CD14-positive monocyte (primary cell): ENCODE results near the gene MYH10. TPM values are rescaled to one million over a fixed set of nuclear protein-coding genes. Genes with fewer than 3 reads are reported as not detected.

ENCODE experiments used
- DNase-seq, 3 donors: peaks; one replicate each; pipeline ENCODE4 v3.0.0-alpha.2; 2011 to 2022
- H2AFZ ChIP-seq: 2 replicates; pipeline ENCODE4 v1.6.0; 2012; ENCODE audit warnings: mild to moderate bottlenecking, low read depth, low read length, inconsistent platforms; ENCODE audit not compliant: insufficient read depth, poor library complexity, severe bottlenecking
- H3K27ac ChIP-seq, 2 donors: 1 replicate in 1 of 2; 2 replicates in 1 of 2; pipeline ENCODE4 v1.5.1; 2012 to 2013; ENCODE audit warnings: low read length in 2 of 2, control low read depth in 1 of 2, inconsistent platforms in 1 of 2, low read depth in 1 of 2, mild to moderate bottlenecking in 1 of 2
- H3K27me3 ChIP-seq, 2 donors: one replicate each; pipeline versions ENCODE4 v1.6.0 to v1.6.1; 2011 to 2013; ENCODE audit warnings: low read length in 2 of 2; ENCODE audit not compliant: control insufficient read depth in 2 of 2, insufficient read depth in 2 of 2
- H3K36me3 ChIP-seq, 2 donors: replicated peaks in 1 of 2; 1 replicate in 1 of 2; 2 replicates in 1 of 2; pipeline versions ENCODE4 v1.5.1 to v1.6.1; 2012 to 2013; ENCODE audit warnings: low read length in 2 of 2, control low read depth in 1 of 2, inconsistent platforms in 1 of 2, mild to moderate bottlenecking in 1 of 2; ENCODE audit not compliant: insufficient read depth in 2 of 2, control insufficient read depth in 1 of 2
- H3K4me1 ChIP-seq, 2 donors: 1 replicate in 1 of 2; 2 replicates in 1 of 2; pipeline versions ENCODE4 v1.5.1 to v1.6.1; 2012 to 2013; ENCODE audit warnings: low read length in 2 of 2, control low read depth in 1 of 2, inconsistent platforms in 1 of 2, mild to moderate bottlenecking in 1 of 2, moderate library complexity in 1 of 2; ENCODE audit not compliant: insufficient read depth in 2 of 2, control insufficient read depth in 1 of 2
- H3K4me2 ChIP-seq: replicated peaks from 2 replicates; pipeline ENCODE3; 2012; ENCODE audit warnings: low read length, moderate library complexity, mild to moderate bottlenecking; ENCODE audit not compliant: poor library complexity, severe bottlenecking; ENCODE audit errors: extremely low read depth
- H3K4me3 ChIP-seq, 3 experiments: fragments of 200-600 bp in 1 of 3; sonication (generic) in 1 of 3; replicated peaks in 1 of 3; 1 replicate in 2 of 3; 2 replicates in 1 of 3; pipeline ENCODE4 v1.5.1; 2011 to 2013; ENCODE audit warnings: low read length in 3 of 3, mild to moderate bottlenecking in 3 of 3, control low read depth in 2 of 3, low read depth in 2 of 3, inconsistent platforms in 1 of 3, moderate library complexity in 1 of 3
- H3K79me2 ChIP-seq: 2 replicates; pipeline ENCODE4 v1.6.0; 2012; ENCODE audit warnings: mild to moderate bottlenecking, control low read depth, inconsistent platforms, low read length, moderate library complexity; ENCODE audit not compliant: insufficient read depth
- H3K9ac ChIP-seq: 2 replicates; pipeline ENCODE4 v1.6.0; 2017; ENCODE audit warnings: low read length, mild to moderate bottlenecking; ENCODE audit not compliant: insufficient read depth, poor library complexity, severe bottlenecking
- H3K9me3 ChIP-seq, 2 donors: replicated peaks in 1 of 2; 1 replicate in 1 of 2; 2 replicates in 1 of 2; pipeline versions ENCODE4 v1.5.1 to v1.6.1; 2012 to 2013; ENCODE audit warnings: low read length in 2 of 2, control low read depth in 1 of 2; ENCODE audit not compliant: control insufficient read depth in 1 of 2, insufficient read depth in 1 of 2
- H4K20me1 ChIP-seq: 2 replicates; pipeline ENCODE4 v1.6.0; 2012; ENCODE audit warnings: mild to moderate bottlenecking, low read length, control low read depth, moderate library complexity; ENCODE audit not compliant: insufficient read depth
- H3K27ac Mint-ChIP-seq, 7 donors: one replicate each; pipeline ENCODE4 v1.8.0; 2020; ENCODE audit warnings: mild to moderate bottlenecking in 7 of 7, mixed read lengths in 7 of 7, moderate library complexity in 6 of 7, inconsistent platforms in 2 of 7
- H3K27me3 Mint-ChIP-seq, 3 donors: one replicate each; pipeline ENCODE4 v1.8.0; 2021 to 2022; ENCODE audit warnings: low read depth in 3 of 3, mild to moderate bottlenecking in 3 of 3, mixed read lengths in 3 of 3, moderate library complexity in 3 of 3, inconsistent platforms in 1 of 3
- H3K36me3 Mint-ChIP-seq, 2 donors: one replicate each; pipeline ENCODE4 v1.8.0; 2020; ENCODE audit warnings: mixed read lengths in 2 of 2, inconsistent platforms in 1 of 2, mild to moderate bottlenecking in 1 of 2
- H3K4me1 Mint-ChIP-seq: one replicate; pipeline ENCODE4 v1.8.0; 2020; ENCODE audit warnings: mild to moderate bottlenecking, mixed read lengths
- H3K4me3 Mint-ChIP-seq, 2 donors: one replicate each; pipeline ENCODE4 v1.8.0; 2020; ENCODE audit warnings: mild to moderate bottlenecking in 2 of 2, mixed read lengths in 2 of 2, moderate library complexity in 1 of 2
- H3K9me3 Mint-ChIP-seq, 7 donors: one replicate each; pipeline ENCODE4 v1.8.0; 2020 to 2022; ENCODE audit warnings: mixed read lengths in 7 of 7, mild to moderate bottlenecking in 6 of 7, moderate library complexity in 6 of 7, inconsistent platforms in 2 of 7
- CTCF ChIP-seq: fragments of 200-600 bp; IDR thresholded peaks from one replicate; pipeline ENCODE4 v1.8.0; 2022; ENCODE audit warnings: antibody characterized with exemption, mild to moderate bottlenecking
- WGBS: methylation state at CpG from one replicate; pipeline ENCODE4 v1.1.5; 2013; ENCODE audit warnings: missing lambda C conversion rate; ENCODE audit not compliant: insufficient coverage; 5-methylcytosine and 5-hydroxymethylcytosine counted together
- intact Hi-C, 2 donors: fragments of 100-400 bp; cut with micrococcal nuclease; formaldehyde crosslinking; loops; one replicate each; pipeline versions ENCODE4 v1.15.0 to v1.15.1; 2023
- polyA plus RNA-seq, 3 donors: library from polyadenylated mRNA; depleted of rRNA in 1 of 3; unstranded in 2 of 3; stranded (reverse) in 1 of 3; fragments of 300-500 nt in 2 of 3; fragments of >200 nt in 1 of 3; fragmentation: Illumina TruSeq in 2 of 3; gene quantifications; 1 replicate in 2 of 3; 2 replicates in 1 of 3; pipeline ENCODE4 v1.2.3, GENCODE V29; 2012 to 2021

Gene MYH10
- polyA plus RNA-seq, 3 donors, result 0.42 to 0.65 TPM; not detected in 1

- no peak for DNase-seq
- TF ChIP-seq CTCF, result no peak
- H3K4me3 ChIP-seq, result no peak overlapping the region
- WGBS, result no CpG with 5 or more reads among the region's 4 CpGs
- H3K4me2 ChIP-seq, result no peak overlapping the region
- H3K27ac ChIP-seq, result no peak overlapping the region
- H3K79me2 ChIP-seq, result no peaks in the 10 kb centered on the region
- no peaks in the 10 kb centered on the region for H3K4me1 ChIP-seq
- H2AFZ ChIP-seq, result no peak overlapping the region
- no peak overlapping the region for H3K27ac Mint-ChIP-seq
- no peaks in the 10 kb centered on the region for H3K27me3 ChIP-seq
- H3K4me3 Mint-ChIP-seq, result no peak overlapping the region
- intact Hi-C loops, result no loop called here
- no peaks in the 10 kb centered on the region for H4K20me1 ChIP-seq
- H3K9me3 ChIP-seq, result peaks cover 0 to 3% of the 10 kb centered on the region in 2 donors
- no peaks in the 10 kb centered on the region for H3K4me1 Mint-ChIP-seq
- H3K9me3 Mint-ChIP-seq, result peaks cover 11 to 30% (median 14%) of the 10 kb centered on the region in 7 donors
- H3K36me3 ChIP-seq, result no peaks in the 10 kb centered on the region
- peaks cover 2 to 15% (median 15%) of the 10 kb centered on the region in 3 donors for H3K27me3 Mint-ChIP-seq
- H3K36me3 Mint-ChIP-seq, result no peaks in the 10 kb centered on the region
- no peak overlapping the region for H3K9ac ChIP-seq
Measured at GRCh38 chr17:8656693-8657092, 26.2 kb upstream of the MYH10 start.

- no peak overlapping the region for H3K4me3 Mint-ChIP-seq
- Histone ChIP-seq H4K20me1 (no peaks in the 10 kb centered on the region), H3K27ac (no peak overlapping the region), H3K9ac (no peak overlapping the region), H2AFZ (no peak overlapping the region), H3K4me2 (no peak overlapping the region), H3K36me3 (no peaks in the 10 kb centered on the region), H3K4me3 (no peak overlapping the region), H3K79me2 (no peaks in the 10 kb centered on the region), H3K9me3 (peaks cover 0 to 3% of the 10 kb centered on the region in 2 donors), H3K4me1 (no peaks in the 10 kb centered on the region), H3K27me3 (no peaks in the 10 kb centered on the region)
- no CpG with 5 or more reads among the region's 4 CpGs for WGBS
- H3K4me1 Mint-ChIP-seq, result no peaks in the 10 kb centered on the region
- TF ChIP-seq CTCF, result no peak
- no peak overlapping the region for H3K27ac Mint-ChIP-seq
- intact Hi-C loops, result no loop called here
- peaks cover 6 to 23% (median 10%) of the 10 kb centered on the region in 7 donors for H3K9me3 Mint-ChIP-seq
- peaks cover 2 to 15% (median 15%) of the 10 kb centered on the region in 3 donors for H3K27me3 Mint-ChIP-seq
- H3K36me3 Mint-ChIP-seq, result no peaks in the 10 kb centered on the region
- DNase-seq, result no peak
Measured at GRCh38 chr17:8654822-8655221, 24.3 kb upstream of the MYH10 start.
